H1 (cell line): ENCODE results near the gene COL27A1. TPM values are rescaled to one million over a fixed set of nuclear protein-coding genes. Genes with fewer than 3 reads are reported as not detected.

Experiments
- CTCF ChIA-PET: fragments of 300-600 bp; sonication (Branson Sonifier 250); formaldehyde crosslinking; loops from one replicate; lab custom pipeline; 2021; ENCODE audit not compliant: partially characterized antibody; lab: Charles Lee
- POLR2A ChIA-PET: fragments of 300-600 bp; sonication (Branson Sonifier 250); formaldehyde crosslinking; loops from one replicate; lab custom pipeline; 2021; ENCODE audit warnings: inconsistent platforms; ENCODE audit not compliant: partially characterized antibody; lab: Charles Lee
- DNase-seq, 2 experiments: peaks; one replicate each; pipeline versions ENCODE4 v3.0.0 to v3.0.0-alpha.2; 2010 to 2022; ENCODE audit warnings: low spot score in 2 of 2, low read depth in 1 of 2, mixed read lengths in 1 of 2
- FAIRE-seq: peaks from 2 replicates; lab custom pipeline; 2011; peaks lifted over from hg19 to GRCh38; lab: Jason Lieb, UNC
- H2AFZ ChIP-seq: 2 replicates; pipeline ENCODE4 v1.8.1; 2012; ENCODE audit warnings: low read length, inconsistent platforms
- H2AK5ac ChIP-seq: 2 replicates; pipeline ENCODE4 v1.6.1; 2013; ENCODE audit warnings: low read depth, low read length
- H2BK120ac ChIP-seq: replicated peaks from 2 replicates; pipeline ENCODE3; 2013; ENCODE audit warnings: low read depth, low read length, inconsistent platforms
- H2BK12ac ChIP-seq: 2 replicates; pipeline ENCODE4 v1.6.1; 2013; ENCODE audit warnings: low read depth, low read length
- H2BK15ac ChIP-seq: 2 replicates; pipeline ENCODE4 v1.6.1; 2013; ENCODE audit warnings: low read length
- H2BK20ac ChIP-seq: 2 replicates; pipeline ENCODE4 v1.6.1; 2013; ENCODE audit warnings: low read length
- H2BK5ac ChIP-seq: 2 replicates; pipeline ENCODE4 v1.6.1; 2013; ENCODE audit warnings: low read depth, low read length
- H3K14ac ChIP-seq: 2 replicates; pipeline ENCODE4 v1.6.1; 2013; ENCODE audit warnings: inconsistent platforms; ENCODE audit not compliant: insufficient read length
- H3K18ac ChIP-seq: 2 replicates; pipeline ENCODE4 v1.6.1; 2013; ENCODE audit warnings: low read length; ENCODE audit errors: extremely low read depth
- H3K23ac ChIP-seq: 2 replicates; pipeline ENCODE4 v1.6.1; 2013; ENCODE audit warnings: inconsistent platforms; ENCODE audit not compliant: insufficient read length
- H3K23me2 ChIP-seq: 2 replicates; pipeline ENCODE4 v1.6.1; 2013; ENCODE audit warnings: low read depth, low read length
- H3K27ac ChIP-seq: 2 replicates; pipeline ENCODE4 v1.6.1; 2011; ENCODE audit warnings: low read depth, low read length, inconsistent platforms
- H3K27me3 ChIP-seq, 4 experiments: replicated peaks in 1 of 4; 1 replicate in 1 of 4; 2 replicates in 3 of 4; pipeline versions ENCODE4 v1.6.1 to v1.8.1; 2011 to 2013; ENCODE audit warnings: low read length in 3 of 4, mild to moderate bottlenecking in 3 of 4, inconsistent platforms in 2 of 4, mixed read lengths in 2 of 4, moderate library complexity in 1 of 4; ENCODE audit not compliant: control insufficient read depth in 3 of 4, insufficient read depth in 3 of 4; ENCODE audit errors: extremely low read depth in 1 of 4
- H3K36me3 ChIP-seq, 4 experiments: 2 replicates each; pipeline versions ENCODE4 v1.6.1 to v1.8.1; 2011 to 2013; ENCODE audit warnings: mild to moderate bottlenecking in 4 of 4, low read length in 3 of 4, moderate library complexity in 2 of 4, control low read depth in 1 of 4, inconsistent platforms in 1 of 4; ENCODE audit not compliant: insufficient read depth in 4 of 4, control insufficient read depth in 2 of 4
- H3K4ac ChIP-seq: replicated peaks from 2 replicates; pipeline ENCODE3; 2013; ENCODE audit warnings: low read length, low read depth, mixed read lengths, inconsistent platforms; ENCODE audit not compliant: insufficient read length
- H3K4me1 ChIP-seq, 4 experiments: replicated peaks in 1 of 4; 1 replicate in 1 of 4; 2 replicates in 3 of 4; pipeline versions ENCODE4 v1.6.1 to v1.8.1; 2011 to 2013; ENCODE audit warnings: low read length in 3 of 4, inconsistent platforms in 2 of 4, mixed read lengths in 1 of 4; ENCODE audit not compliant: insufficient read depth in 4 of 4, control insufficient read depth in 3 of 4
- H3K4me2 ChIP-seq, 2 experiments: 2 replicates each; pipeline versions ENCODE4 v1.6.1 to v1.8.1; 2011 to 2013; ENCODE audit warnings: low read depth in 2 of 2, low read length in 2 of 2, control low read depth in 1 of 2, inconsistent platforms in 1 of 2, mild to moderate bottlenecking in 1 of 2; ENCODE audit not compliant: insufficient read depth in 1 of 2
- H3K4me3 ChIP-seq, 4 experiments: fragments of 200-600, 300-600 bp in 1 of 4; sonication (generic), shearing (Covaris generic), sonication (Bioruptor Twin) in 1 of 4; 2 replicates each; pipeline versions ENCODE4 v1.5.1 to v1.8.1; 2011 to 2016; ENCODE audit warnings: low read length in 4 of 4, low read depth in 3 of 4, control low read depth in 2 of 4, inconsistent platforms in 2 of 4, mild to moderate bottlenecking in 2 of 4, mixed read lengths in 1 of 4, moderate library complexity in 1 of 4; ENCODE audit not compliant: insufficient read depth in 2 of 4; ENCODE audit errors: extremely low read depth in 1 of 4
- H3K56ac ChIP-seq: replicated peaks from 2 replicates; pipeline ENCODE3; 2013; ENCODE audit warnings: low read depth, mild to moderate bottlenecking, mixed read lengths, low read length, inconsistent platforms; ENCODE audit not compliant: insufficient read length
- H3K79me1 ChIP-seq: 2 replicates; pipeline ENCODE4 v1.6.1; 2013; ENCODE audit warnings: low read depth, low read length, control low read depth
- H3K79me2 ChIP-seq, 2 experiments: 2 replicates each; pipeline versions ENCODE4 v1.6.1 to v1.8.1; 2012 to 2013; ENCODE audit warnings: low read length in 2 of 2, mild to moderate bottlenecking in 2 of 2, inconsistent platforms in 1 of 2; ENCODE audit not compliant: insufficient read depth in 2 of 2, control insufficient read depth in 1 of 2
- H3K9ac ChIP-seq, 4 experiments: replicated peaks in 1 of 4; 1 replicate in 1 of 4; 2 replicates in 3 of 4; pipeline versions ENCODE4 v1.6.1 to v1.8.1; 2011 to 2013; ENCODE audit warnings: low read depth in 3 of 4, low read length in 3 of 4, control low read depth in 2 of 4, mild to moderate bottlenecking in 2 of 4, moderate library complexity in 2 of 4, inconsistent platforms in 1 of 4; ENCODE audit errors: extremely low read depth in 1 of 4
- H3K9me3 ChIP-seq, 2 experiments: 2 replicates each; pipeline versions ENCODE4 v1.6.1 to v1.8.1; 2012 to 2013; ENCODE audit warnings: mild to moderate bottlenecking in 2 of 2, moderate library complexity in 2 of 2, control low read depth in 1 of 2, inconsistent platforms in 1 of 2, low read depth in 1 of 2, low read length in 1 of 2, mixed read lengths in 1 of 2; ENCODE audit not compliant: insufficient read depth in 2 of 2
- H4K20me1 ChIP-seq, 2 experiments: replicated peaks in 1 of 2; 2 replicates each; pipeline versions ENCODE3 to v1.8.1; 2011 to 2013; ENCODE audit warnings: inconsistent platforms in 2 of 2, low read length in 2 of 2, mild to moderate bottlenecking in 1 of 2; ENCODE audit not compliant: insufficient read depth in 2 of 2, control insufficient read depth in 1 of 2
- H4K5ac ChIP-seq: 2 replicates; pipeline ENCODE4 v1.6.1; 2013; ENCODE audit warnings: low read length, low read depth, mixed read lengths, inconsistent platforms; ENCODE audit not compliant: insufficient read length
- H4K8ac ChIP-seq: 2 replicates; pipeline ENCODE4 v1.8.0; 2013; ENCODE audit warnings: mild to moderate bottlenecking, moderate library complexity, low read length, inconsistent platforms; ENCODE audit not compliant: insufficient read depth; ENCODE audit errors: extremely low read depth
- H4K91ac ChIP-seq: replicated peaks from 2 replicates; pipeline ENCODE3; 2013; ENCODE audit warnings: low read length, mixed read lengths, inconsistent platforms; ENCODE audit not compliant: insufficient read length
- ASH2L ChIP-seq: fragments of 200-600, 300-600 bp; sonication (generic); IDR thresholded peaks from one replicate; pipeline ENCODE4 v1.7.1; 2017; ENCODE audit warnings: low read length
- CHD2 ChIP-seq: IDR thresholded peaks from 2 replicates; pipeline ENCODE4 v1.6.1; 2012; ENCODE audit warnings: low read length, improper control_type of control experiment
- SP2 ChIP-seq: IDR thresholded peaks from 2 replicates; pipeline ENCODE4 v1.6.1; 2012; ENCODE audit warnings: mild to moderate bottlenecking, low read length, inconsistent platforms
- WGBS, 2 experiments: shearing (Covaris generic) in 1 of 2; methylation state at CpG; one replicate each; pipeline versions ENCODE4 v1.1.6 to v1.1.7; 2013 to 2015; ENCODE audit warnings: low lambda C conversion rate in 2 of 2, mixed read lengths in 2 of 2, inconsistent platforms in 1 of 2, low coverage in 1 of 2, missing lambda C conversion rate in 1 of 2; ENCODE audit not compliant: insufficient replicate concordance in 2 of 2, insufficient coverage in 1 of 2, insufficient read length in 1 of 2; ENCODE audit errors: extremely low coverage in 1 of 2, missing lambda C conversion rate in 1 of 2; 5-methylcytosine and 5-hydroxymethylcytosine counted together
- polyA plus RNA-seq, 7 experiments: library from polyadenylated mRNA; depleted of rRNA in 3 of 7; stranded (reverse) in 5 of 7; unstranded in 2 of 7; fragments of >200 nt in 5 of 7; fragments of 200-250 nt in 2 of 7; gene quantifications; 1 replicate in 5 of 7; 2 replicates in 1 of 7; 4 replicates in 1 of 7; pipeline versions ENCODE4 v1.2.1 to v1.2.3, GENCODE V29; 2011 to 2013; ENCODE audit warnings: missing spikeins in 2 of 7, mixed read lengths in 2 of 7
- total RNA-seq: library from RNA; stranded (reverse); fragmentation: NEBNext Ultra II Directional; extraction: Animal tissue kit (Norgen Biotek cat#: 25700); gene quantifications from 2 replicates; pipeline ENCODE4 v1.2.1, GENCODE V29; 2021

Gene COL27A1
- total and polyA plus RNA-seq, 2 of the 8 experiments (the other 6 are each of a cell fraction or from before 2014, with no cell fraction given), result 15.1 to 22.8 TPM

- Histone ChIP-seq H2BK12ac (no peak overlapping the region), H2AFZ (no peak overlapping the region), H2BK120ac (no peak overlapping the region), H2AK5ac (no peak overlapping the region), H4K5ac (no peak overlapping the region), H3K36me3 (peaks cover 0 to 2% (median 0%) of the 10 kb centered on the region in 4 experiments; a peak in 4 of 8 replicates), H2BK15ac (no peak overlapping the region), H4K91ac (no peak overlapping the region), H3K56ac (no peak overlapping the region), H2BK5ac (no peak overlapping the region), H3K79me1 (no peaks in the 10 kb centered on the region; the same call in 1 of the 2 replicates), H2BK20ac (no peak overlapping the region), H3K27me3 (no peaks in the 10 kb centered on the region), H4K8ac (no peak overlapping the region), H3K18ac (no peak overlapping the region), H3K23ac (no peak overlapping the region), H3K79me2 (no peaks in the 10 kb centered on the region), H3K4me1 (no peaks in the 10 kb centered on the region; a peak in 2 of 7 replicates), H3K14ac (no peak overlapping the region), H4K20me1 (peaks cover 0 to 2% of the 10 kb centered on the region in 2 experiments), H3K4me3 (no peak overlapping the region), H3K27ac (no peak overlapping the region), H3K9ac (no peak overlapping the region), H3K4ac (no peak overlapping the region), H3K23me2 (no peaks in the 10 kb centered on the region), H3K4me2 (no peak overlapping the region), H3K9me3 (no peaks in the 10 kb centered on the region)
- ChIA-PET CTCF (interaction anchor here (0.7 to 1.3 kb wide), 4 partner anchors 21 to 106 kb away, joined by 3 to 6 read pairs (median 4); partner anchors contain the start of gene COL27A1), POLR2A (no interaction called here)
- DNase-seq, result no peak
- 81% methylated on average over 6 of the region's 6 CpGs; no CpG with 5 or more reads in 1 of the 2 experiments for WGBS, 2 experiments
- FAIRE-seq, result no peak
- TF ChIP-seq ASH2L (no peak), CHD2 (no peak), SP2 (no peak)
Observed at GRCh38 chr9:114213566-114213965, 58.2 kb downstream of the COL27A1 start.
